Activated naive CD4-positive, alpha-beta T cell treated with anti-CD3 and anti-CD28 coated beads, Interleukin-2, amount 50 U/mL, for 24 hours (primary cell): ENCODE results near the gene DNER.
"Not testable (repeated sequence)": the region's sequence is repeated elsewhere in the genome, so short reads cannot be mapped to it uniquely, and the experiment has no call there.

Experiments
- H3K27ac Mint-ChIP-seq: one replicate; pipeline ENCODE4 v1.8.0; 2021; ENCODE audit warnings: mild to moderate bottlenecking, mixed read lengths
- H3K27me3 Mint-ChIP-seq: one replicate; pipeline ENCODE4 v1.8.0; 2021; ENCODE audit warnings: mixed read lengths
- H3K36me3 Mint-ChIP-seq: one replicate; pipeline ENCODE4 v1.8.0; 2021; ENCODE audit warnings: mixed read lengths
- H3K4me1 Mint-ChIP-seq: one replicate; pipeline ENCODE4 v1.8.0; 2021; ENCODE audit warnings: mixed read lengths
- H3K4me3 Mint-ChIP-seq: one replicate; pipeline ENCODE4 v1.8.0; 2021; ENCODE audit warnings: mild to moderate bottlenecking, mixed read lengths
- H3K9me3 Mint-ChIP-seq: one replicate; pipeline ENCODE4 v1.8.0; 2021; ENCODE audit warnings: mixed read lengths

Gene DNER, protein sequence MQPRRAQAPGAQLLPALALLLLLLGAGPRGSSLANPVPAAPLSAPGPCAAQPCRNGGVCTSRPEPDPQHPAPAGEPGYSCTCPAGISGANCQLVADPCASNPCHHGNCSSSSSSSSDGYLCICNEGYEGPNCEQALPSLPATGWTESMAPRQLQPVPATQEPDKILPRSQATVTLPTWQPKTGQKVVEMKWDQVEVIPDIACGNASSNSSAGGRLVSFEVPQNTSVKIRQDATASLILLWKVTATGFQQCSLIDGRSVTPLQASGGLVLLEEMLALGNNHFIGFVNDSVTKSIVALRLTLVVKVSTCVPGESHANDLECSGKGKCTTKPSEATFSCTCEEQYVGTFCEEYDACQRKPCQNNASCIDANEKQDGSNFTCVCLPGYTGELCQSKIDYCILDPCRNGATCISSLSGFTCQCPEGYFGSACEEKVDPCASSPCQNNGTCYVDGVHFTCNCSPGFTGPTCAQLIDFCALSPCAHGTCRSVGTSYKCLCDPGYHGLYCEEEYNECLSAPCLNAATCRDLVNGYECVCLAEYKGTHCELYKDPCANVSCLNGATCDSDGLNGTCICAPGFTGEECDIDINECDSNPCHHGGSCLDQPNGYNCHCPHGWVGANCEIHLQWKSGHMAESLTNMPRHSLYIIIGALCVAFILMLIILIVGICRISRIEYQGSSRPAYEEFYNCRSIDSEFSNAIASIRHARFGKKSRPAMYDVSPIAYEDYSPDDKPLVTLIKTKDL

DNA sequence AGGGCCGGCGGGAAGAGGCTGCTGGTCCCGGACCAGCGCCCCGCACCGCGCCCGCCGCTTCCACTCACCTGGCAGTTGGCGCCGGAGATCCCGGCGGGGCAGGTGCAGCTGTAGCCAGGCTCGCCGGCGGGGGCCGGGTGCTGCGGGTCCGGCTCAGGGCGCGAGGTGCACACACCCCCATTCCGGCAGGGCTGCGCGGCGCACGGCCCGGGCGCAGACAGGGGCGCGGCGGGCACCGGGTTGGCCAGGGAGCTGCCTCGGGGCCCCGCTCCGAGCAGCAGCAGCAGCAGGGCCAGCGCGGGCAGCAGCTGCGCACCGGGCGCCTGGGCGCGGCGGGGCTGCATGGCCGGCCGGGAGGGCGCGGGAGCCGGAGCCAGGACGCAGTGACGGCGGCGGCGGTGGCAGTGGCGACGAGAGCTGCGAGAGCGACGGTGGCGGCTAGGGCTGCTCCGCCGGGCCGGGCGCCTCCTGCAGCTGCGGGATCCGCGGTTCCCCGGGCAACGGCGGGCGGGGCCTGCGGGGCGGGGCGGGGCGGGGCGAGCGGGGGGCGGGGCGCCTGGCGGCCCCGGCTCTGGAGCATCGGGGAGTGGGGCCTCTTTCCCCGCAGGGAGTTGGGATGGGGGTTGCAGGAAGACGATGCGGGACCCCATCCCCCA is at the start of gene DNER:
Gene DNER, minus strand, starts transcription at position 476 of the 656 bp plus-strand sequence. Its CDS starts 132 bp downstream, at position 344.
- peaks cover 53% of the 10 kb centered on the region for H3K27me3 Mint-ChIP-seq
- peaks cover 8% of the 10 kb centered on the region for H3K4me1 Mint-ChIP-seq
- H3K9me3 Mint-ChIP-seq: no peaks in the 10 kb centered on the region
- no peak within 1 kb of the TSS for H3K27ac Mint-ChIP-seq
- peak within 1 kb of the TSS; percentile 52 for H3K4me3 Mint-ChIP-seq
- H3K36me3 Mint-ChIP-seq: no peaks in the 10 kb centered on the region

DNA sequence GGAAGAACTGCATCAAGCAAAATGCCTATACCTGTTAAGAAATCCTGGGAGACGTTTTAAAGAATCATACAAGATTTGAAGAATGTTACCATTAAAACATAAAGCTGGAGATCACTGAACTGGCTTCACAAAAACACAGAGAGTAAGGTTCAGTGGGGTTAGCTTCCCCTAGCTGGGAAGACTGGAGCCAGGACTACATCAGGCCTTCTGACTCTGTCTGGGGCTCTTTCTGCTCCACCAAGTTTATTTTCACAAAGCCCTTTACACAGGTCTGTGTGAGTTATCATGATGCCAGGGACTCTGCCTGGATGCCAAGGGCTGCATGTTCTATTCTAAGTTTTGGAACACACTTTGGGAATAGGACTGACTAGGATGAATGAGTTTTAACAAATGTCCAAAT is 47.3 kb upstream of the DNER start:
- no peak overlapping the region for H3K27ac Mint-ChIP-seq
- H3K4me3 Mint-ChIP-seq: no peak overlapping the region
- no peaks in the 10 kb centered on the region for H3K27me3 Mint-ChIP-seq
- no peaks in the 10 kb centered on the region for H3K9me3 Mint-ChIP-seq
- no peaks in the 10 kb centered on the region for H3K4me1 Mint-ChIP-seq
- peaks cover 12% of the 10 kb centered on the region for H3K36me3 Mint-ChIP-seq

DNA sequence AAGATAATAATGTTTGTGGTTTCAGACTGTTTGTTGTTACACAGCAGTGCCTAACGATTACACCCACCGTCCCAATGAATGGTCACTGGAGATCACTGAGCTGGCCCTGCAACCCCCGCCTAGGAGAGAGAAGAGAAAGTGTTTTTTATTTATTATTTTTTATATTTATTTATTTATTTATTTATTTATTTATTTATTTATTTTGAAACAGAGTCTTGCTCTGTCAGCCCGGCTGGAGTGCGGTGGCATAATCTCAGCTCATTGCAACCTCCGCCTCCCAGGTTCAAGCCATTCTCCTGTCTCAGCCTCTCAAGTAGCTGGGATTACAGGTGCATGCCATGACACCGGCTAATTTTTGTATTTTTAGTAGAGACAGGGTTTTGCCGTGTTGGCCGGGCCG is 43.1 kb upstream of the DNER start:
- not testable (repeated sequence) for H3K4me3 Mint-ChIP-seq, H3K27me3 Mint-ChIP-seq, H3K4me1 Mint-ChIP-seq, H3K9me3 Mint-ChIP-seq, H3K36me3 Mint-ChIP-seq, H3K27ac Mint-ChIP-seq

DNA sequence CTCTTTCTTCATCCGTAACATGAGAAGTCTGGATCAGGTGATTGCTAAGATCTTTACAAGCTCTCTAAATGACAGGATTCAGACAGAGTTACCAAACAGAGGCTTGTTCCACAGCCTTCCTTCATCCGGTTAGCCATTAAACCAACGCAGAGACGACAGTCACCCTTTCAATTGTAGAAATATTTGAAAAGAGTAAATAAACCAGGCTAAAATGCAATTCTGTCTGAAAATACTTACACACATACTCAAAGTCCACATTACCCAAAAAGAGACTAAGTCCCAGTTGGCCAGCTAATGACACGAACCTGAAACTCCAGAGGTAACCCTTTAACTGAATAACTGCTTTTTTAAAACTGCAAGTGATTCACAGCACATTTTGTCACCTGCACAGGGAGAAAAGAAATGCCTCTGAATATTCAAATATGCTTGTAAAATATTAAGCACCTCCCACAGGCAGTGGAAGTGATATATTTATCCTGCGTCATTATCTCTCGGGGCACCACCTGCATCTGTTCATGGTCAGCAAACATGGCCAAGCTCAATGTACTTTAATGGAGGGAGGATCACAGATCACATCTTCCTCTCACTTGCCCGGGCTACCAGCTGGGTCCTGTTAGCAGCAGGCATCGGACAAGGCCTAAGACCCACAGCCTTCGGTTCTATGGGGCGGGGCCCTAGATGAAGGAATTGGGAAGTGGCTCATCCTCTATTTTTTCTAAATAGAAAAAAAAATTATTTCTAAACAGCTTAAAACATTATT is 38.8 kb upstream of the DNER start:
- no peaks in the 10 kb centered on the region for H3K4me1 Mint-ChIP-seq

DNA sequence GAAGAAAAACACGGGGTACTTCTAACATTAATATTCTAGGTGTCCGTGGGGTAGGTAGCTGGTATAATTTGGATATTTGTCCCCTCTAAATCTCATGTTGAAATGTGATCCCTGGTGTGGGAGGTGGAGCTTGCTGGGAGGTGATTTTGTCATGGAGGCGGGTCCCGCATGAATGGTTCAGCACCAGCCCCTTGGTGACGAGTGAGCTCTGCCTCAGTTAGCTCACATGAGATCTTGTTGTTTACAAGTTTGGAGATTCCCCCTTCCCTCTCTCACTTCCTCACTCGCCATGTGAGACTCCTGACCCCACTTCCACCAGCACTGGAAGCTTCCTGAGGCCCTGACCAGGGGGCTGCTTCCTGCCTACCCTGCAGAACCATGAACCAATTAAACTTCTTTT is 35.4 kb upstream of the DNER start:
- peaks cover 2% of the 10 kb centered on the region for H3K27me3 Mint-ChIP-seq
- H3K27ac Mint-ChIP-seq: no peak overlapping the region
- H3K9me3 Mint-ChIP-seq: no peaks in the 10 kb centered on the region
- peaks cover 5% of the 10 kb centered on the region for H3K36me3 Mint-ChIP-seq
- H3K4me1 Mint-ChIP-seq: no peaks in the 10 kb centered on the region
- H3K4me3 Mint-ChIP-seq: no peak overlapping the region

More for the DNA sequence above, 38.8 kb upstream of the DNER start:
- H3K9me3 Mint-ChIP-seq: no peaks in the 10 kb centered on the region
- no peak overlapping the region for H3K4me3 Mint-ChIP-seq
- no peaks in the 10 kb centered on the region for H3K27me3 Mint-ChIP-seq
- H3K27ac Mint-ChIP-seq: no peak overlapping the region
- H3K36me3 Mint-ChIP-seq: peaks cover 7% of the 10 kb centered on the region

DNA sequence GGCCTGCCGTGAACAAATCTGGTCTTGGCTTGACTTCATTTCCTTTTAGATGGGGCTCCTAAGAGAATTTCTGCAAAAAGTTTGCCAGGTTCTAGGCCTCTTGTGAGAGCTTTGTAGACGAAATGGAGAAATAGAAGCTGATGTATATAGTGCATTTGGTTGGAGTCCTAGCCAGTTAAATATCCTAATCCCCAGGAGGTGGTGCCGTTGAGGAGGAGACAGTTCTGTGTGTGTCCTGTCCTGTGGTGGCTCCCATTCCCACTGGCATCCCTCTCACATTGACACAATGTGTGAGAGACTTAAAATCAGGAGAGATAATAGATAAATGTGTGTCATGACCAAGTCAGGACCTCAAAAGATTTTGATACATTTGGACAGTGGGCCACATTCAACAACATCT is 34.6 kb upstream of the DNER start:
- H3K36me3 Mint-ChIP-seq: peaks cover 4% of the 10 kb centered on the region
- H3K4me3 Mint-ChIP-seq: no peak overlapping the region
- H3K4me1 Mint-ChIP-seq: no peaks in the 10 kb centered on the region
- peaks cover 2% of the 10 kb centered on the region for H3K27me3 Mint-ChIP-seq
- no peaks in the 10 kb centered on the region for H3K9me3 Mint-ChIP-seq
- no peak overlapping the region for H3K27ac Mint-ChIP-seq

DNA sequence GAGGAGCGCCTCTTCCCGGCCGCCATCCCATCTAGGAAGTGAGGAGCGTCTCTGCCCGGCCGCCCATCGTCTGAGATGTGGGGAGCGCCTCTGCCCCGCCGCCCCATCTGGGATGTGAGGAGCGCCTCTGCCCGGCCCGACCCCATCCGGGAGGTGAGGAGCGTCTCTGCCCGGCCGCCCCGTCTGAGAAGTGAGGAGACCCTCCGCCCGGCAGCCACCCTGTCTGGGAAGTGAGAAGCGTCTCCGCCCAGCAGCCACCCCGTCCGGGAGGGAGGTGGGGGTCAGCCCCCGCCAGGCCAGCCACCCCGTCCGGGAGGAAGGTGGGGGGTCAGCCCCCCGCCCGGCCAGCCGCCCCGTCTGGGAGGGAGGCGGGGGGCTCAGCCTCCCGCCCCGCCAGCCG is 28.3 kb upstream of the DNER start:
- H3K4me3 Mint-ChIP-seq, H3K4me1 Mint-ChIP-seq, H3K36me3 Mint-ChIP-seq: not testable (repeated sequence)

DNA sequence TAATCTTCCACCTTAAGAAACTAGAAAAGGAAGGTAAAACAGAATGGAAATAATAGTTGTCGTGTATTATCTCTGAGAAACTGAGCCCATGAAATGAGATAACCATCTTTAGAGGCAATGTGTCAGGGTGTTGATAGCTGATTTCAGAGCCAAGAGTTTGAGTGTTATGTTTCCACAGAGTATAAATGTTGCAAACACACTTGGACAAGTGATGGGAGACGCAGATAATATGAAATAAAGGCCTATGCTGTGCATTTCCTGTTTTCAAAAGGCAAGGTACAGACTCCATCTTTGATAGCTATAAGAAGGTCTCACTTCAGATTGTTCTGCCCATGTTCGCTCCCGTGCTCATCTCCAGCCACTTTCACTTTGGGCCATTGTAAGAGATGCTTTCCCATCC is 25.9 kb upstream of the DNER start:
- H3K36me3 Mint-ChIP-seq: peaks cover 1% of the 10 kb centered on the region
- peaks cover 29% of the 10 kb centered on the region for H3K9me3 Mint-ChIP-seq
- no peak overlapping the region for H3K4me3 Mint-ChIP-seq
- H3K27ac Mint-ChIP-seq: no peak overlapping the region
- H3K27me3 Mint-ChIP-seq: peaks cover 4% of the 10 kb centered on the region
- no peaks in the 10 kb centered on the region for H3K4me1 Mint-ChIP-seq

More for the DNA sequence above, 28.3 kb upstream of the DNER start:
- not testable (repeated sequence) for H3K27me3 Mint-ChIP-seq, H3K27ac Mint-ChIP-seq
- H3K9me3 Mint-ChIP-seq: peaks cover 19% of the 10 kb centered on the region

DNA sequence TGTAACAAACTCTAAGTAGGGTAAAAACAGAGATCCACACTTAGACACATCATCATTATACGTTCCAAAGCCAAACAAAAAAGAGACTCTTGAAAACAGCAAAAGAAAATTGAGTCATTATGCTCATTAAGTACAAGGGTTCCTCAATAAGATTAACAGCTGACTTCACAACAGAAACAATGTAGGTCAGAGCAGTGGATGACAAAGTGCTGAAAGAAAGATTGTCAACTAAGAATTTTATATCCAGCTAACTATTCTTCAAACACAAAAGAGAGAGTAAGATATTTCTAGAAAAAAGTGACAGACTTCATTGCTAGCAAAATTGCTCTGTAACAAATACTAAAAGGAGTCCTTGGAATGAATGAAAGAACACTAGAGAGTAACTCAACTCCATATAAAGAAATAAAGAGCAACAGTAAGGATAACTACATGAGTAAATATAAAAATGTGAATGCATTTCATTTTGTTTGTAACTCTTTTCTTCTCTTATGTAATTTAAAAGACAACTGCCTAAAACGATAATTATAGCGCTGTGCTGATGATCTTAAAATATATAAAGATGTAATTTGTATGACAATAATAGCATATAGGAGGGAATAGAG is 23.8 kb upstream of the DNER start:
- Mint-ChIP-seq H3K9me3 (peaks cover 29% of the 10 kb centered on the region), H3K36me3 (peaks cover 1% of the 10 kb centered on the region), H3K4me1 (no peaks in the 10 kb centered on the region), H3K27ac (no peak overlapping the region), H3K27me3 (peaks cover 2% of the 10 kb centered on the region), H3K4me3 (no peak overlapping the region)

DNA sequence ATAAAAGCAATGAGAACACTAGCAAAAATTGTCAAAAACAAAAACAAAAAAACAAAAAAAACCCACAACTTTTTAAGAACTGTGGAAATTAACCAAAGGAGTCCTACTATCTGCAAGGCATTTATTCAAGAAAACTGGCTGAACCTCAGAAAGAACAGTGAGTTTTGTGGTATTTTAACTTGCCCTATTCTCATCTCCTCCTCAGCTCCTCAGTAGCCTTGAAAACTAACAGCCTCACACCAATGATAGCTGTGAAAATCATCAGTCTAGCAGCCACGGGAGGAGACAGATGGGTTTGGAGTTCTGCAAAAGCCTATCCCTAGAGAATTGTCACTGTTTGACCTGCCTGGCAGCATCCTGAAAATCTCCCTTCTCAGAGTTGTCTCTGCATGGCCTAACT is 20.1 kb upstream of the DNER start:
- Mint-ChIP-seq H3K27me3 (no peaks in the 10 kb centered on the region), H3K9me3 (peaks cover 22% of the 10 kb centered on the region), H3K4me3 (no peak overlapping the region), H3K27ac (no peak overlapping the region), H3K4me1 (no peaks in the 10 kb centered on the region), H3K36me3 (peaks cover 1% of the 10 kb centered on the region)

DNA sequence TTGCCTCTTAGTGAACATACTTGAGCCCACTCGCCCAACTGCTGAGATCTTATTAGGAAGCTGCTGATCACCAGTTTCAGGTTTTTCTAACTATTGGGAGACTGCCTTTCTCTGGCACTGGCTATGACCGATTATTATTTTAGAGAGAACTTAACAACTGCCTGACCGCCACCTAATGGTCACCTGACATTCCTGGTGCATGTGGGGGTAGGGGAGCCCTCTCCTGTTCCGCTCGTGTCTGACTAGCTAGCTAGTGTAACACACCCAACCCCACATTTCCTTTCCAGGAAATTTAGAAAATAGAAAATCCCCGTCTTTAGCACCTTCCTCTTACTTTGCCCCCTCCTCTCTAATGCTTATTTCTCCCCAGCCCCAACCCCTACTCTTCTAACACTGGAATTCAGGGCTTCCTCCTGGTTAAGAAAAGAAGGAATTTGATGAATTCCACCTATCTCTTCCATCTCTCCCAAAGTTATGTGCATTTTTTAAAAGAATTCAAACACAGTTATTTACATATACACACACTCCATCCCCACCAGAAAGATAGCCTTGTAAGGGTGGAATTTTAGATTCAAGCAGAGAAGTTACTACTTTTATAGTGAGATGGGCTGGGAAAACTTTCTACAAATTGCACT is 19.4 kb upstream of the DNER start:
- no peak overlapping the region for H3K27ac Mint-ChIP-seq
- no peaks in the 10 kb centered on the region for H3K27me3 Mint-ChIP-seq
- H3K9me3 Mint-ChIP-seq: peaks cover 16% of the 10 kb centered on the region
- H3K4me3 Mint-ChIP-seq: no peak overlapping the region
- H3K4me1 Mint-ChIP-seq: no peaks in the 10 kb centered on the region
- no peaks in the 10 kb centered on the region for H3K36me3 Mint-ChIP-seq

DNA sequence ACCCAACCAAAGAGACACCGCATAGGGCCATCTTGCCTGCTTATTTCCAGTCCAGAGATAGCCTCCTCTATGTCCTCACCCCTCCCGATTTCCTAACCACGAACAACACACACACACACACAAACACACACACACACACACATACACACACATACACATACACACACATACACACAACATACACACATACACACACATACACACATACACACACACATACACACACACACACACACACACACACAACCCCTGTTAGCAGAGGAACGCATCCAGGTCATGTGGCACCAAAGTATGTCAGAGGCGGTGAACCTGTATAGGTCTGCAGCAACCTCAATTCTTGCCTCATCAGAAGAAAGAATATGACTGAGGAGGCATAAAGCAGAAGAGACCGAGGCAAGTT is 18.5 kb upstream of the DNER start:
- Mint-ChIP-seq H3K36me3 (no peaks in the 10 kb centered on the region), H3K4me1 (no peaks in the 10 kb centered on the region), H3K9me3 (peaks cover 11% of the 10 kb centered on the region), H3K4me3 (no peak overlapping the region), H3K27me3 (no peaks in the 10 kb centered on the region), H3K27ac (no peak overlapping the region)

DNA sequence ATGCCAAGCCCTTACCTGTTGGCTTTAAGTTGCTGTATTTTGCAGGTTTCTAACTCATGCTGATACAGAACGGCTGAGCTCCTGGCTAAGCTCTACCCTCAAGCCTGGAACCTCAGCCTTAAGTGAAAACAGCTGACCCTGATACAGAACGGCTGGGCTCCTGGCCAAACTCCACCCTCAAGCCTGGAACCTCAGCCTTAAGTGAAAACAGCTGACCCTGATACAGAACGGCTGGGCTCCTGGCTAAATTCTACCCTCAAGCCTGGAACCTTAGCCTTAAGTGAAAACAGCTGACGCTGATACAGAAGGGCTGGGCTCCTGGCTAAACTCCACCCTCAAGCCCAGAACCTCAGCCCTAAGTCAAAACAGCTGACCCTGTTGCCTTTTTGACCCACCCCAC is 17.6 kb upstream of the DNER start:
- Mint-ChIP-seq H3K27me3 (no peaks in the 10 kb centered on the region), H3K27ac (no peak overlapping the region), H3K4me3 (no peak overlapping the region), H3K4me1 (no peaks in the 10 kb centered on the region), H3K36me3 (no peaks in the 10 kb centered on the region), H3K9me3 (peaks cover 2% of the 10 kb centered on the region)

DNA sequence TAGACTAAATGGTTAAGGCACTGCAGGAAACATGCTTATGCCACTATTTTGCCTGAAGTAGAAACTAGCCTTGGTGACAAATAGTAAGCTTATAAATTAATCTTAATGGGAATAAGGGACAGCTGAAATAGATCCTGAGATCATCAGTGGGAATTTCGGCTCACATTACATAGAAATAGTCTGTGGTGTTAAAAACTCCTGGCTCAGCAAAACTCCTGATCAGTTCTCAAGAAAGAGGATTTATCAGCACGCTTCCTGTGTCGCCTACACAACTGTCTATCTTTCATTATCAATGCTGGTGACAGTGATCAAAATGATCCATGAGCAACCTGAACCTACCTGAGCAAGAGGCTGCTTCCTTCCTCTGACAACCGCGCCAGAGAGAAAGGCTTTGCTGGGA is 17.0 kb upstream of the DNER start:
- Mint-ChIP-seq H3K9me3 (no peaks in the 10 kb centered on the region), H3K27ac (no peak overlapping the region), H3K4me1 (no peaks in the 10 kb centered on the region), H3K36me3 (no peaks in the 10 kb centered on the region), H3K4me3 (no peak overlapping the region), H3K27me3 (no peaks in the 10 kb centered on the region)

DNA sequence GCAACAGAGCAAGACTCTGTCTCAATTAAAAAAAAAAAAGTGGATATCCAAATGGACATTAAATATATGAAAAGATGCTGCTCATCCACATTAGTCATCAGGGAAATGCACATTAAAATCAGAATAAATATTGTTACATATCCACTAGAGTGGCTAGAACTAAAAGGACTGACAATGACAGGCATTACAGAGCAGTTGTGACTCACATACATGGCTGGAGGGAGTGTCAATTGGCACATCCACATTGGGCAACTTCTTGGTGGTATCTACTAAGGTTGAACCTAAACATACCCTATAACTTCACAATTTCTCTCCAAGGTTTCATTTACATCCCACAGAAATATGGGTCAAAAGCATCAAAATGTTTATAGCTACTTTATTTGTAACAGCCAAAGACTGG is 14.0 kb upstream of the DNER start:
- H3K36me3 Mint-ChIP-seq: no peaks in the 10 kb centered on the region
- H3K27ac Mint-ChIP-seq: no peak overlapping the region
- no peaks in the 10 kb centered on the region for H3K4me1 Mint-ChIP-seq
- H3K9me3 Mint-ChIP-seq: no peaks in the 10 kb centered on the region
- H3K4me3 Mint-ChIP-seq: no peak overlapping the region
- no peaks in the 10 kb centered on the region for H3K27me3 Mint-ChIP-seq
